GM19372 (cell line): ENCODE results near the gene CARM1.
"Not testable (repeated sequence)": the region's sequence is repeated elsewhere in the genome, so short reads cannot be mapped to it uniquely, and the experiment has no call there.

Source experiments
- ATAC-seq: cut with Tn5 transposase; IDR thresholded peaks from one replicate; pipeline ENCODE4 v1.9.1; 2021; ENCODE audit warnings: mild to moderate bottlenecking, low read depth, moderate library complexity; ENCODE audit not compliant: unreplicated experiment

Gene CARM1

GRCh38 chr19:10871711-10872545 lies 575 bp downstream of the CARM1 start:
- peak; percentile 9 for ATAC-seq

- ATAC-seq: no peak
Measured at GRCh38 chr19:10872546-10873107, 1.3 kb downstream of the CARM1 start.

GRCh38 chr19:10874024-10874423 lies 2.7 kb downstream of the CARM1 start:
- no peak for ATAC-seq

- no peak for ATAC-seq
Measured at GRCh38 chr19:10876459-10877240, 5.3 kb downstream of the CARM1 start.

- not testable (repeated sequence) for ATAC-seq
Measured at GRCh38 chr19:10877608-10878007, 6.3 kb downstream of the CARM1 start.

GRCh38 chr19:10878253-10878652 lies 6.9 kb downstream of the CARM1 start:
- ATAC-seq: no peak

- no peak for ATAC-seq
Measured at GRCh38 chr19:10881403-10882107, 10.2 kb downstream of the CARM1 start.

- no peak for ATAC-seq
Measured at GRCh38 chr19:10882108-10882457, 10.7 kb downstream of the CARM1 start.

- no peak for ATAC-seq
Measured at GRCh38 chr19:10884274-10884673, 12.9 kb downstream of the CARM1 start.

- ATAC-seq: no peak
Measured at GRCh38 chr19:10885201-10886169, 14.1 kb downstream of the CARM1 start.

- no peak for ATAC-seq
Measured at GRCh38 chr19:10887616-10888367, 16.4 kb downstream of the CARM1 start.

- no peak for ATAC-seq
Measured at GRCh38 chr19:10888421-10888866, 17.1 kb downstream of the CARM1 start.

GRCh38 chr19:10889880-10890279 lies 18.5 kb downstream of the CARM1 start:
- ATAC-seq: no peak

GRCh38 chr19:10891405-10892086 lies 20.2 kb downstream of the CARM1 start:
- no peak for ATAC-seq

GRCh38 chr19:10892256-10892655 lies 20.9 kb downstream of the CARM1 start:
- no peak for ATAC-seq

GRCh38 chr19:10894911-10895213 lies 23.5 kb downstream of the CARM1 start:
- no peak for ATAC-seq

GRCh38 chr19:10895363-10895762 lies 24.0 kb downstream of the CARM1 start:
- no peak for ATAC-seq

- ATAC-seq: no peak
Measured at GRCh38 chr19:10895920-10896319, 24.6 kb downstream of the CARM1 start.
